Trophoblast cell (in vitro differentiated cells and primary cell): ENCODE data around the gene PRPS1.
A peak's percentile ranks its signal among the peaks of the same experiment; 100 is the strongest.
"Not testable (repeated sequence)": the region's sequence is repeated elsewhere in the genome, so short reads cannot be mapped to it uniquely, and the experiment has no call there.

Experiments
- DNase-seq, 2 donors: peaks; one replicate each; pipeline ENCODE4 v3.0.0-alpha.2; 2016
- H2AFZ ChIP-seq: 2 replicates; pipeline ENCODE4 v1.6.1; 2013; ENCODE audit warnings: low read length, moderate library complexity, mild to moderate bottlenecking; ENCODE audit not compliant: insufficient read depth, poor library complexity
- H2AK5ac ChIP-seq: 2 replicates; pipeline ENCODE4 v1.6.1; 2013; ENCODE audit warnings: mild to moderate bottlenecking, low read length
- H2BK120ac ChIP-seq: 2 replicates; pipeline ENCODE4 v1.6.1; 2013; ENCODE audit warnings: low read length, mild to moderate bottlenecking, moderate library complexity; ENCODE audit not compliant: insufficient read depth, poor library complexity
- H2BK12ac ChIP-seq: 2 replicates; pipeline ENCODE4 v1.6.1; 2013; ENCODE audit warnings: mild to moderate bottlenecking, low read length, moderate library complexity
- H2BK5ac ChIP-seq: 2 replicates; pipeline ENCODE4 v1.6.1; 2013; ENCODE audit warnings: low read length, low read depth, moderate library complexity, mild to moderate bottlenecking; ENCODE audit not compliant: poor library complexity
- H3K14ac ChIP-seq: 2 replicates; pipeline ENCODE4 v1.6.1; 2013; ENCODE audit warnings: mild to moderate bottlenecking, low read length
- H3K18ac ChIP-seq: 2 replicates; pipeline ENCODE4 v1.6.1; 2013; ENCODE audit warnings: mild to moderate bottlenecking, low read length
- H3K23ac ChIP-seq: 2 replicates; pipeline ENCODE4 v1.6.1; 2013; ENCODE audit warnings: low read length
- H3K27ac ChIP-seq: 2 replicates; pipeline ENCODE4 v1.5.1; 2013; ENCODE audit warnings: low read depth, mild to moderate bottlenecking, inconsistent platforms, low read length, moderate library complexity
- H3K27me3 ChIP-seq: 2 replicates; pipeline ENCODE4 v1.6.1; 2013; ENCODE audit warnings: inconsistent platforms, mild to moderate bottlenecking, low read length, moderate library complexity; ENCODE audit not compliant: insufficient read depth
- H3K36me3 ChIP-seq, 2 experiments: 1 replicate in 1 of 2; 2 replicates in 1 of 2; pipeline ENCODE4 v1.6.1; 2013; ENCODE audit warnings: low read length in 2 of 2, mild to moderate bottlenecking in 2 of 2, moderate library complexity in 1 of 2; ENCODE audit not compliant: insufficient read depth in 2 of 2, control insufficient read depth in 1 of 2
- H3K4ac ChIP-seq: 2 replicates; pipeline ENCODE4 v1.6.1; 2013; ENCODE audit warnings: low read depth, mild to moderate bottlenecking, low read length, moderate library complexity
- H3K4me1 ChIP-seq, 2 experiments: 1 replicate in 1 of 2; 2 replicates in 1 of 2; pipeline ENCODE4 v1.6.1; 2013; ENCODE audit warnings: low read length in 2 of 2, mild to moderate bottlenecking in 2 of 2, moderate library complexity in 1 of 2; ENCODE audit not compliant: insufficient read depth in 2 of 2, control insufficient read depth in 1 of 2
- H3K4me2 ChIP-seq: 2 replicates; pipeline ENCODE4 v1.6.1; 2013; ENCODE audit warnings: inconsistent platforms, mild to moderate bottlenecking, low read length, moderate library complexity
- H3K4me3 ChIP-seq: 2 replicates; pipeline ENCODE4 v1.5.1; 2013; ENCODE audit warnings: mild to moderate bottlenecking, low read depth, low read length, inconsistent platforms
- H3K79me1 ChIP-seq: one replicate; pipeline ENCODE4 v1.6.1; 2013; ENCODE audit warnings: low read length
- H3K79me2 ChIP-seq: 2 replicates; pipeline ENCODE4 v1.6.1; 2013; ENCODE audit warnings: low read length, mild to moderate bottlenecking; ENCODE audit not compliant: control insufficient read depth, insufficient read depth, poor library complexity
- H3K9ac ChIP-seq: 2 replicates; pipeline ENCODE4 v1.6.1; 2013; ENCODE audit warnings: mild to moderate bottlenecking, low read length
- H3K9me3 ChIP-seq: 2 replicates; pipeline ENCODE4 v1.6.1; 2013; ENCODE audit warnings: low read depth, mild to moderate bottlenecking, control low read depth, inconsistent platforms, low read length; ENCODE audit not compliant: insufficient read depth
- H4K12ac ChIP-seq: 2 replicates; pipeline ENCODE4 v1.6.1; 2013; ENCODE audit warnings: low read depth, mild to moderate bottlenecking, low read length, moderate library complexity
- H4K8ac ChIP-seq: 2 replicates; pipeline ENCODE4 v1.6.1; 2013; ENCODE audit warnings: low read depth, mild to moderate bottlenecking, low read length, moderate library complexity
- H4K91ac ChIP-seq: one replicate; pipeline ENCODE4 v1.6.1; 2013; ENCODE audit warnings: low read depth, mild to moderate bottlenecking, low read length, moderate library complexity
- WGBS: extraction: QIAGEN DNeasy Blood & Tissue Kit; methylation state at CpG from one replicate; pipeline ENCODE4 v1.1.7; 2013; ENCODE audit warnings: missing lambda C conversion rate; ENCODE audit not compliant: insufficient read length, insufficient coverage; ENCODE audit errors: extremely low coverage; 5-methylcytosine and 5-hydroxymethylcytosine counted together

PRPS1 gene

GRCh38 chrX:107683931-107684330 lies 55.6 kb downstream of the PRPS1 start:
- H3K4me2 ChIP-seq = no peak overlapping the region
- H3K79me1 ChIP-seq = no peaks in the 10 kb centered on the region
- H4K8ac ChIP-seq = no peak overlapping the region
- H2BK12ac ChIP-seq = no peak overlapping the region
- H2BK5ac ChIP-seq = no peak overlapping the region
- H3K9ac ChIP-seq = no peak overlapping the region
- no peaks in the 10 kb centered on the region for H3K27me3 ChIP-seq
- no peak overlapping the region for H2AFZ ChIP-seq
- no peaks in the 10 kb centered on the region for H3K9me3 ChIP-seq
- no CpG with 5 or more reads among the region's 3 CpGs for WGBS
- H2AK5ac ChIP-seq = no peak overlapping the region
- H2BK120ac ChIP-seq = no peak overlapping the region
- H3K14ac ChIP-seq = no peak overlapping the region
- H3K4me1 ChIP-seq = no peaks in the 10 kb centered on the region
- no peaks in the 10 kb centered on the region for H3K79me2 ChIP-seq
- DNase-seq = no peak
- H3K4me3 ChIP-seq = no peak overlapping the region
- no peak overlapping the region for H3K23ac ChIP-seq
- no peak overlapping the region for H3K18ac ChIP-seq
- no peaks in the 10 kb centered on the region for H3K36me3 ChIP-seq
- H4K12ac ChIP-seq = no peak overlapping the region
- H3K27ac ChIP-seq = no peak overlapping the region
- no peak overlapping the region for H4K91ac ChIP-seq
- H3K4ac ChIP-seq = no peak overlapping the region

- Histone ChIP-seq H4K8ac (no peak overlapping the region), H2AFZ (no peak overlapping the region), H3K36me3 (no peaks in the 10 kb centered on the region), H2AK5ac (no peak overlapping the region), H3K79me1 (no peaks in the 10 kb centered on the region), H3K4me2 (no peak overlapping the region), H4K12ac (no peak overlapping the region), H3K4ac (no peak overlapping the region), H3K23ac (no peak overlapping the region), H3K4me3 (no peak overlapping the region), H3K79me2 (no peaks in the 10 kb centered on the region), H3K27ac (no peak overlapping the region), H2BK12ac (no peak overlapping the region), H3K27me3 (no peaks in the 10 kb centered on the region), H3K9ac (no peak overlapping the region), H3K14ac (no peak overlapping the region), H3K9me3 (no peaks in the 10 kb centered on the region), H4K91ac (no peak overlapping the region), H3K18ac (no peak overlapping the region), H3K4me1 (no peaks in the 10 kb centered on the region), H2BK120ac (no peak overlapping the region), H2BK5ac (no peak overlapping the region)
- DNase-seq = peak in 1 of 2 donors; percentile 6
- no CpG with 5 or more reads among the region's 5 CpGs for WGBS
These were observed 56.7 kb downstream of the PRPS1 start for GRCh38 chrX:107684956-107685385.

GRCh38 chrX:107685586-107685985 lies 57.3 kb downstream of the PRPS1 start:
- not testable (repeated sequence) for H3K9me3 ChIP-seq, H2AFZ ChIP-seq, H3K27me3 ChIP-seq, H3K23ac ChIP-seq, H2BK5ac ChIP-seq, DNase-seq, H4K8ac ChIP-seq, H4K91ac ChIP-seq, H3K4me2 ChIP-seq, H3K79me1 ChIP-seq, H3K18ac ChIP-seq, H4K12ac ChIP-seq, H3K27ac ChIP-seq, H3K9ac ChIP-seq, H3K14ac ChIP-seq, H3K4me1 ChIP-seq, H2AK5ac ChIP-seq, H2BK12ac ChIP-seq, H3K79me2 ChIP-seq, H3K36me3 ChIP-seq, H2BK120ac ChIP-seq, H3K4me3 ChIP-seq, H3K4ac ChIP-seq
- no CpG with 5 or more reads among the region's 9 CpGs for WGBS

GRCh38 chrX:107686026-107686425 lies 57.7 kb downstream of the PRPS1 start:
- peak overlapping the region; percentile 14 for H4K91ac ChIP-seq
- H3K9me3 ChIP-seq = no peaks in the 10 kb centered on the region
- no peak overlapping the region for H3K23ac ChIP-seq
- no peak overlapping the region for H4K8ac ChIP-seq
- no peaks in the 10 kb centered on the region for H3K4me1 ChIP-seq
- no peak overlapping the region for H2BK12ac ChIP-seq
- H2AK5ac ChIP-seq = no peak overlapping the region
- H2BK5ac ChIP-seq = no peak overlapping the region
- no peaks in the 10 kb centered on the region for H3K36me3 ChIP-seq
- no peak overlapping the region for H3K18ac ChIP-seq
- H3K9ac ChIP-seq = no peak overlapping the region
- no peak overlapping the region for H3K4me3 ChIP-seq
- H3K79me1 ChIP-seq = no peaks in the 10 kb centered on the region
- H2AFZ ChIP-seq = no peak overlapping the region
- no peak overlapping the region for H4K12ac ChIP-seq
- H3K4me2 ChIP-seq = no peak overlapping the region
- WGBS = no CpG with 5 or more reads among the region's 3 CpGs
- H3K27ac ChIP-seq = no peak overlapping the region
- H3K14ac ChIP-seq = no peak overlapping the region
- H3K27me3 ChIP-seq = no peaks in the 10 kb centered on the region
- no peak for DNase-seq
- no peaks in the 10 kb centered on the region for H3K79me2 ChIP-seq
- H3K4ac ChIP-seq = no peak overlapping the region
- H2BK120ac ChIP-seq = no peak overlapping the region
